Liver (tissue), 9 donors: ENCODE results near the gene CBL. TPM values are rescaled to one million over a fixed set of nuclear protein-coding genes. Genes with fewer than 3 reads are reported as not detected.

Experiments used
- DNase-seq: peaks from one replicate; pipeline ENCODE4 v3.0.0-alpha.2; 2017; ENCODE audit warnings: low spot score
- H3K27ac ChIP-seq, 2 donors: one replicate each; pipeline ENCODE4 v1.7.0; 2013; ENCODE audit warnings: inconsistent platforms in 2 of 2, low read length in 2 of 2, control low read depth in 1 of 2, low read depth in 1 of 2, mild to moderate bottlenecking in 1 of 2
- H3K27me3 ChIP-seq, 4 donors: one replicate each; pipeline versions ENCODE4 v1.6.1 to v1.7.0; 2013; ENCODE audit warnings: low read length in 3 of 4, inconsistent platforms in 1 of 4, mild to moderate bottlenecking in 1 of 4, moderate library complexity in 1 of 4; ENCODE audit not compliant: control insufficient read depth in 4 of 4, insufficient read depth in 4 of 4
- H3K36me3 ChIP-seq, 4 donors: one replicate each; pipeline versions ENCODE4 v1.6.1 to v1.7.0; 2013; ENCODE audit warnings: low read length in 3 of 4, mild to moderate bottlenecking in 3 of 4, low read depth in 1 of 4, moderate library complexity in 1 of 4; ENCODE audit not compliant: control insufficient read depth in 4 of 4, insufficient read depth in 3 of 4
- H3K4me1 ChIP-seq, 4 donors: one replicate each; pipeline versions ENCODE4 v1.6.1 to v1.7.0; 2013; ENCODE audit warnings: low read length in 3 of 4, mild to moderate bottlenecking in 3 of 4, moderate library complexity in 1 of 4; ENCODE audit not compliant: control insufficient read depth in 4 of 4, insufficient read depth in 4 of 4
- H3K4me3 ChIP-seq, 3 donors: one replicate each; pipeline versions ENCODE4 v1.6.1 to v1.7.0; 2013; ENCODE audit warnings: low read length in 3 of 3, control low read depth in 1 of 3, low read depth in 1 of 3, mild to moderate bottlenecking in 1 of 3
- H3K9ac ChIP-seq, 2 donors: one replicate each; pipeline ENCODE4 v1.7.0; 2013; ENCODE audit warnings: low read length in 2 of 2, mild to moderate bottlenecking in 2 of 2, moderate library complexity in 2 of 2, control low read depth in 1 of 2, low read depth in 1 of 2
- H3K9me3 ChIP-seq, 4 donors: one replicate each; pipeline versions ENCODE4 v1.6.1 to v1.7.0; 2013; ENCODE audit warnings: low read length in 3 of 4; ENCODE audit not compliant: control insufficient read depth in 4 of 4
- ATF3 ChIP-seq: IDR thresholded peaks from 2 replicates; pipeline ENCODE4 v1.6.1; 2016; ENCODE audit warnings: antibody characterized with exemption
- CTCF ChIP-seq: fragments of 150-350 bp; IDR thresholded peaks from 2 replicates; pipeline ENCODE4 v1.5.1; 2017; ENCODE audit warnings: improper control_type of control experiment, low read depth, low read length; ENCODE audit not compliant: missing input control
- EGR1 ChIP-seq, 2 donors: IDR thresholded peaks; 2 replicates each; pipeline ENCODE4 v1.6.1; 2016 to 2018; ENCODE audit warnings: antibody characterized with exemption in 2 of 2, low read depth in 2 of 2
- FOXA1 ChIP-seq: IDR thresholded peaks from 2 replicates; pipeline ENCODE4 v1.6.1; 2016; ENCODE audit warnings: antibody characterized with exemption
- GABPA ChIP-seq, 2 donors: IDR thresholded peaks in 1 of 2; conservative IDR thresholded peaks in 1 of 2; 2 replicates each; pipeline ENCODE4 v1.6.1; 2016; ENCODE audit warnings: antibody characterized with exemption in 2 of 2, mild to moderate bottlenecking in 1 of 2, moderate library complexity in 1 of 2
- HNF4A ChIP-seq, 2 donors: conservative IDR thresholded peaks; 2 replicates each; pipeline ENCODE4 v1.6.1; 2016; ENCODE audit warnings: antibody characterized with exemption in 2 of 2, mild to moderate bottlenecking in 2 of 2
- HNF4G ChIP-seq: IDR thresholded peaks from 2 replicates; pipeline ENCODE4 v1.6.1; 2016; ENCODE audit warnings: antibody characterized with exemption
- JUND ChIP-seq, 2 donors: IDR thresholded peaks; 2 replicates each; pipeline ENCODE4 v1.6.1; 2016; ENCODE audit warnings: antibody characterized with exemption in 2 of 2
- MAX ChIP-seq: IDR thresholded peaks from 2 replicates; pipeline ENCODE4 v1.6.1; 2016; ENCODE audit warnings: antibody characterized with exemption
- NR2F2 ChIP-seq: IDR thresholded peaks from 2 replicates; pipeline ENCODE4 v1.6.1; 2016; ENCODE audit warnings: antibody characterized with exemption
- RAD21 ChIP-seq, 2 donors: IDR thresholded peaks; 2 replicates each; pipeline ENCODE4 v1.6.1; 2016; ENCODE audit warnings: antibody characterized with exemption in 2 of 2, mild to moderate bottlenecking in 2 of 2
- REST ChIP-seq: IDR thresholded peaks from 2 replicates; pipeline ENCODE4 v1.6.1; 2016; ENCODE audit warnings: antibody characterized with exemption, mild to moderate bottlenecking
- RXRA ChIP-seq, 2 donors: IDR thresholded peaks; 2 replicates each; pipeline ENCODE4 v1.6.1; 2017 to 2018; ENCODE audit warnings: antibody characterized with exemption in 2 of 2, mild to moderate bottlenecking in 1 of 2
- TAF1 ChIP-seq: conservative IDR thresholded peaks from 2 replicates; pipeline ENCODE4 v1.6.1; 2016; ENCODE audit warnings: antibody characterized with exemption, mild to moderate bottlenecking
- YY1 ChIP-seq: IDR thresholded peaks from 2 replicates; pipeline ENCODE4 v1.6.1; 2016; ENCODE audit warnings: antibody characterized with exemption, mild to moderate bottlenecking
- ZBTB33 ChIP-seq: IDR thresholded peaks from 2 replicates; pipeline ENCODE4 v1.6.1; 2016; ENCODE audit warnings: antibody characterized with exemption
- WGBS: extraction: QIAGEN DNeasy Blood & Tissue Kit; methylation state at CpG from one replicate; pipeline ENCODE4 v1.1.7; 2013; 5-methylcytosine and 5-hydroxymethylcytosine counted together
- polyA plus RNA-seq, 2 donors: library from polyadenylated mRNA; stranded (reverse) in 1 of 2; unstranded in 1 of 2; fragments of 200-250 nt in 1 of 2; fragments of >200 nt in 1 of 2; fragmentation: Nextera tagmentation in 1 of 2; extraction: Ambion mirVana in 1 of 2; gene quantifications; one replicate each; pipeline versions ENCODE4 v1.2.1 to v1.2.3, GENCODE V29; 2013 to 2015
- total RNA-seq, 2 donors: library from RNA; depleted of rRNA; stranded (reverse); fragments of >200 nt; gene quantifications; one replicate each; pipeline ENCODE4 v1.2.3, GENCODE V29; 2014
- donor health status: healthy.
- donor health status: healthy.
- donor health status: healthy.
- donor health status: healthy.
- donor health status: healthy.

CBL gene
- total and polyA plus RNA-seq, 4 donors: 1.6 to 5.5 (median 3.5) TPM

- WGBS: 69% methylated on average over 9 of the region's 9 CpGs
- no peaks in the 10 kb centered on the region for H3K9me3 ChIP-seq
- no peaks in the 10 kb centered on the region for H3K27me3 ChIP-seq
- no peak overlapping the region for H3K9ac ChIP-seq
- H3K4me1 ChIP-seq: peaks cover 0 to 5% (median under 1%) of the 10 kb centered on the region in 4 donors
- TF ChIP-seq CTCF (peak; percentile 43), RAD21 (IDR thresholded peaks at IDR 0.05) (peak; percentile 77 to 78), JUND (IDR thresholded peaks at IDR 0.05) (no peak)
- no peak for DNase-seq
- H3K27ac ChIP-seq: no peak overlapping the region
- H3K4me3 ChIP-seq: no peak overlapping the region
- peaks cover 3 to 7% (median 5%) of the 10 kb centered on the region in 4 donors for H3K36me3 ChIP-seq
Measured at GRCh38 chr11:119284344-119285157, 78.4 kb downstream of the CBL start.

- TF ChIP-seq HNF4G: no peak
- no peak for TF ChIP-seq RXRA (IDR thresholded peaks at IDR 0.05)
- no peak for TF ChIP-seq FOXA1
Measured at GRCh38 chr11:119285431-119285830, 79.3 kb downstream of the CBL start.

GRCh38 chr11:119288219-119288618 lies 82.1 kb downstream of the CBL start:
- Histone ChIP-seq H3K27me3 (no peaks in the 10 kb centered on the region), H3K4me3 (no peak overlapping the region), H3K36me3 (peaks cover 3 to 7% (median 5%) of the 10 kb centered on the region in 4 donors), H3K9me3 (peaks cover 0 to 2% (median 0%) of the 10 kb centered on the region in 4 donors), H3K27ac (no peak overlapping the region), H3K4me1 (peaks cover 0 to 5% (median under 1%) of the 10 kb centered on the region in 4 donors), H3K9ac (no peak overlapping the region)
- 89% methylated on average over 3 of the region's 3 CpGs for WGBS
- DNase-seq: no peak
- no peak for TF ChIP-seq RAD21 (IDR thresholded peaks at IDR 0.05)
- no peak for TF ChIP-seq ATF3
- TF ChIP-seq REST: no peak
- TF ChIP-seq TAF1: no peak
- no peak for TF ChIP-seq MAX
- TF ChIP-seq RXRA (IDR thresholded peaks at IDR 0.05): no peak
- TF ChIP-seq GABPA (IDR thresholded peaks at IDR 0.05 in 1 of 2, conservative IDR thresholded peaks at IDR 0.05 in 1 of 2): no peak
- TF ChIP-seq EGR1 (IDR thresholded peaks at IDR 0.05; ENCODE audit: low read depth in 2 of 2): no peak
- no peak for TF ChIP-seq ZBTB33
- TF ChIP-seq FOXA1: no peak
- TF ChIP-seq JUND (IDR thresholded peaks at IDR 0.05): no peak
- no peak for TF ChIP-seq HNF4G
- no peak for TF ChIP-seq CTCF
- TF ChIP-seq HNF4A (conservative IDR thresholded peaks at IDR 0.05): no peak
- TF ChIP-seq YY1: no peak
- TF ChIP-seq NR2F2: no peak

More at GRCh38 chr11:119285431-119285830, 79.3 kb downstream of the CBL start:
- H3K27me3 ChIP-seq: no peaks in the 10 kb centered on the region
- peaks cover 3 to 4% (median 3%) of the 10 kb centered on the region in 4 donors for H3K36me3 ChIP-seq
- no peak overlapping the region for H3K9ac ChIP-seq
- peaks cover 0 to 5% (median under 1%) of the 10 kb centered on the region in 4 donors for H3K4me1 ChIP-seq
- no peak overlapping the region for H3K27ac ChIP-seq
- 94% methylated on average over 9 of the region's 9 CpGs for WGBS
- H3K4me3 ChIP-seq: no peak overlapping the region
- no peaks in the 10 kb centered on the region for H3K9me3 ChIP-seq
- no peak for DNase-seq
